Measurements from ENCODE around the gene CYP46A1.

The CYP46A1 gene

DNA sequence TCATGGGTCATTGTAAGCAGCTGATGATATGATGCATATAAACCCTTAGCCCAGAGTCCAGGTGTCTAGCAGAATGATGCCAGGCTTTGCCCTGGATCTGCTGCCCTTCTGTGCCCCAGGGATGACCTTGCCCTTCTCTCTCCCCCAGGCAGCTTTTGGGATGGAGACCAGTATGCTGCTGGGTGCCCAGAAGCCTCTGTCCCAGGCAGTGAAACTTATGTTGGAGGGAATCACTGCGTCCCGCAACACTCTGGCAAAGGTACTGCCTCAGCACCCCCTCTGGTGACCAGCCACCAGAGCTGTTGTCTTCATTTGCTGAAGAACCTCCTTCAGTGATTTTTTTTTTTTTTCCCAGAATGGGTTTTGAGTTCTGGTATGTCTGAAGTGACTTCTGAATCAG lies 23.3 kb downstream of the CYP46A1 start:
- TF ChIP-seq, protein P1, sequence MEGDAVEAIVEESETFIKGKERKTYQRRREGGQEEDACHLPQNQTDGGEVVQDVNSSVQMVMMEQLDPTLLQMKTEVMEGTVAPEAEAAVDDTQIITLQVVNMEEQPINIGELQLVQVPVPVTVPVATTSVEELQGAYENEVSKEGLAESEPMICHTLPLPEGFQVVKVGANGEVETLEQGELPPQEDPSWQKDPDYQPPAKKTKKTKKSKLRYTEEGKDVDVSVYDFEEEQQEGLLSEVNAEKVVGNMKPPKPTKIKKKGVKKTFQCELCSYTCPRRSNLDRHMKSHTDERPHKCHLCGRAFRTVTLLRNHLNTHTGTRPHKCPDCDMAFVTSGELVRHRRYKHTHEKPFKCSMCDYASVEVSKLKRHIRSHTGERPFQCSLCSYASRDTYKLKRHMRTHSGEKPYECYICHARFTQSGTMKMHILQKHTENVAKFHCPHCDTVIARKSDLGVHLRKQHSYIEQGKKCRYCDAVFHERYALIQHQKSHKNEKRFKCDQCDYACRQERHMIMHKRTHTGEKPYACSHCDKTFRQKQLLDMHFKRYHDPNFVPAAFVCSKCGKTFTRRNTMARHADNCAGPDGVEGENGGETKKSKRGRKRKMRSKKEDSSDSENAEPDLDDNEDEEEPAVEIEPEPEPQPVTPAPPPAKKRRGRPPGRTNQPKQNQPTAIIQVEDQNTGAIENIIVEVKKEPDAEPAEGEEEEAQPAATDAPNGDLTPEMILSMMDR (IDR thresholded peaks at IDR 0.05; ENCODE audit: low read depth, low read length), result no peak
- in situ Hi-C loops (cut with HindIII; ENCODE audit: low sequenced_read_pairs), result no loop called here
- no peak overlapping the region for H3K4me3 ChIP-seq (ENCODE audit: low read depth, low read length)
- DNase-seq (ENCODE audit: low read depth, low spot score), result no peak

DNA sequence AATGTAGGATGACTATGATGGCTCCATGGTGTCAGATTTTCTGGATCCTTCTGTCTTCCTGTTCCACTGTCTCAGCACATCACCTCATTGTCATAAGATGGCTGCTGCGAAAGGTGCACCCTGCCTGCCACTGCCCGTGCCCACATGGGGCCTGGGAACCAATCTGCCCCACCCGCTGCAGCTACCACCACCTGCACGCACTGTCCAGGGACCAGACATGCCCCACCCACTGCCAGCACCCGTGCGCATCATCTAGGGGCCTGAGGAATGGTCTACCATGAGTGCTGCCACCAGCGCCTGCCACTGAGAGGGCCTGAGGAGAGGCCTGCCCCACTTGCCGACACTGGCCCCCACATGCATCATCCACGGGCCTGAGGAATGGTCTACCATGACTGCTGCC lies 23.8 kb downstream of the CYP46A1 start:
- no peak for DNase-seq (ENCODE audit: low read depth, low spot score)
- in situ Hi-C loops (cut with HindIII; ENCODE audit: low sequenced_read_pairs), result no loop called here
- TF ChIP-seq, protein P1 (IDR thresholded peaks at IDR 0.05; ENCODE audit: low read depth, low read length), result no peak
- no peak overlapping the region for H3K4me3 ChIP-seq (ENCODE audit: low read depth, low read length)

DNA sequence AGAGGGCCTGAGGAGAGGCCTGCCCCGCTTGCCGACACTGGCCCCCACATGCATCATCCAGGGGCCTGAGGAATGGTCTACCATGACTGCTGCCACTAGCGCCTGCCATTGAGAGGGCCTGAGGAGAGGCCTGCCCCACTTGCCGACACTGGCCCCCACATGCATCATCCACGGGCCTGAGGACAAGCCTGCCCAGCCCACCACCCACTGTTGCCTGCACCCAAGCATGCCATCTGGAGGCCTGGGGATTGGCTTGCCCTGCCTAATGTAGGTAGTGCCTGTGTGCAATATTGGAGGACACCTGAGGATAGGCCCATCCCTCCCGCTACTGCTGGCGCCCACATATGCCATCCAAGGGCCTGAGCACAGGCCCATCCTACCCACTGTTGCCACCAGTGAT lies 24.4 kb downstream of the CYP46A1 start:
- TF ChIP-seq, protein P1 (IDR thresholded peaks at IDR 0.05; ENCODE audit: low read depth, low read length), result no peak
- H3K4me3 ChIP-seq (ENCODE audit: low read depth, low read length), result no peak overlapping the region
- DNase-seq (ENCODE audit: low read depth, low spot score), result no peak
- in situ Hi-C loops (cut with HindIII; ENCODE audit: low sequenced_read_pairs), result no loop called here

DNA sequence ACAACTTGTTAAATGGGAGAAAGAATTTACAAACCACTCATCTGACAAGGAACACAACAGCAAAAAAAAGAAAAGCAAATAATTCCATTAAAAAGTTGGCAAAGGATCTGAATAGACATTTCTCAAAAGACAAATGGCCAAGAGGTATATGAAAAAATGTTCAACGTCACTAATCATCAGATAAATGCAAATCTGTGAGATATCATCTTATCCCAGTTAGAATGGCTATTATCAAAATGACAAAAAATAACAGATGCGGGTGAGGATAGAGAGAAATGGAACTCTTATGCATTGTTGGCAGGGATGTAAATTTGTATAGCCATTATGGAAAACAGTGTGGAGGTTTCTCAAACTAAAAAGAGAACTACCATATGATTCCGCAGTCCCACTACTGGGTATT lies 29.9 kb downstream of the CYP46A1 start:
- in situ Hi-C loops (cut with HindIII; ENCODE audit: low sequenced_read_pairs), result no loop called here
- DNase-seq (ENCODE audit: low read depth, low spot score), result no peak
- no peak overlapping the region for H3K4me3 ChIP-seq (ENCODE audit: low read depth, low read length)
- TF ChIP-seq, protein P1 (IDR thresholded peaks at IDR 0.05; ENCODE audit: low read depth, low read length), result no peak

DNA sequence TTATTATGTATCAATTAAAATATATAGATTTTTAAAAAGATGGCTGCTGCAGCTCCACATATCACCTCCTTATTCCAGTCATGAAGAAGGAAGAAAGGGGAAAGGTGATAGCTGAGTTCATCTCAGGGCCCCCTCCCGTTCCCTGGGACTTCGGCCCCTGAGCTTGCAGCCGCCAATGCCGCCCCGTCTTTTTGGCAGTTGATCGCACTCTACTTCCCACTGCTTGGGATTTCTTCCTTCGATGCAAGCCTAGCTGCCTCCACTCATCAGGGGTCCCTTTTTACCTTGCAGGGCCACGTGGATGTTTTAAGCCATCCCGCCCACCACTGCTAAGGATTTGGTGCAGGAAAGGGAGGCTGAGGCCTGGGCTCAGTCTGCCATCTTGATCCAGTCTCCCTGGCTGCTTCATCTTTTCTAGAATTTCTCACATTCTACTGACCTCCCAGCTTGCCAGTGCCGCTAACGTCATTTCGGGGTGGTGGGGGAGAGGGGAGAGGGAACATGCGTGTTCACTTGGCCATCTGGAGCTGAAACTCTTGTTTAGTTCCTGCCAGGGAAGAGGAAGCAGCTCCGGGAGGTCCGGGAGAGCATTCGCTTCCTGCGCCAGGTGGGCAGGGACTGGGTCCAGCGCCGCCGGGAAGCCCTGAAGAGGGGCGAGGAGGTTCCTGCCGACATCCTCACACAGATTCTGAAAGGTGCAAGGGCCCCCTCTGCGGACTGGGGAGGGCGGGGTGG lies 31.3 kb downstream of the CYP46A1 start:
- H3K4me3 ChIP-seq (ENCODE audit: low read depth, low read length), result no peak overlapping the region
- DNase-seq (ENCODE audit: low read depth, low spot score), result no peak
- TF ChIP-seq, protein P1 (IDR thresholded peaks at IDR 0.05; ENCODE audit: low read depth, low read length), result no peak
- in situ Hi-C loops (cut with HindIII; ENCODE audit: low sequenced_read_pairs), result no loop called here

DNA sequence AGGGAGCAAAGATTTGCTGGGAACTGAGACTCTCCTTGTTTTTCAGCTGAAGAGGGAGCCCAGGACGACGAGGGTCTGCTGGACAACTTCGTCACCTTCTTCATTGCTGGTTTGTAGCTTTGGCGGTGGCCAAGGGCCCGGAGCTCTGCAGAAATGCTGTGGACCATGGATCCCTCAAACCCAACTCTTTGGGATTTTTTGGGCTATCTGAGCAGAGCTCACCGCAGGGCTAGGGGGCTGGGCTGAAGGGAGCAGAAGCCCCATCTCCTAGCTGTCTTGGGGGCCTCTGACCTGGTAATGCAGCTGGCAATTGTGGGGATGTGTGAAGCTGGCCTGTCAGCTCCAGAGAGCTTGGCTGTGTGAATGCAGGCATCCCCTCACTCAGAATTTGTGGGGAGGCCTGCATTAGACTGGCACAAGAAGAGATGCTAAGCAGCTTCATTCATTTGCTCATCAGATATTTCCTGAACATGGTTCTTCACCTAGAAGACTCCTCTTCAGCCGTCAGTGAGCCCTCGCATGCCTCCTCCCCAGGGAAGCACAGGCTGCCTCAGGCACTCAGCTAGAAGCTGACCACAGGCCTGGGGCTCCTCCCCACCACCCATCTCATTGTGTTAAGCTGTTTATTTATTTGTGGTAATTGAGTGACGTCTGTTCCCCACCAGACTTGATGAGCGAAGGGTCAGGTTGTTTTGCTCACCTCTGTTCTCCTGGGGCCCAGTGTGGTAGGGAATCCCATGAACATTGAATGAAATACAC lies 32.2 kb downstream of the CYP46A1 start:
- TF ChIP-seq, protein P1 (IDR thresholded peaks at IDR 0.05; ENCODE audit: low read depth, low read length), result no peak
- in situ Hi-C loops (cut with HindIII; ENCODE audit: low sequenced_read_pairs), result no loop called here
- H3K4me3 ChIP-seq (ENCODE audit: low read depth, low read length), result no peak overlapping the region
- no peak for DNase-seq (ENCODE audit: low read depth, low spot score)
